GM12875 (cell line): Measurements from ENCODE around the gene SHISA9.

Experiments used
- H3K4me3 ChIP-seq: one replicate; pipeline ENCODE4 v1.5.1; 2011; ENCODE audit warnings: low read depth, low read length, control low read depth
- TF ChIP-seq, protein P1 (sequence below): IDR thresholded peaks from 2 replicates; pipeline ENCODE4 v1.5.1; 2011; ENCODE audit warnings: low read depth, mild to moderate bottlenecking, control low read depth, inconsistent platforms, low read length, moderate library complexity, borderline replicate concordance; ENCODE audit not compliant: insufficient read depth

The SHISA9 gene

DNA sequence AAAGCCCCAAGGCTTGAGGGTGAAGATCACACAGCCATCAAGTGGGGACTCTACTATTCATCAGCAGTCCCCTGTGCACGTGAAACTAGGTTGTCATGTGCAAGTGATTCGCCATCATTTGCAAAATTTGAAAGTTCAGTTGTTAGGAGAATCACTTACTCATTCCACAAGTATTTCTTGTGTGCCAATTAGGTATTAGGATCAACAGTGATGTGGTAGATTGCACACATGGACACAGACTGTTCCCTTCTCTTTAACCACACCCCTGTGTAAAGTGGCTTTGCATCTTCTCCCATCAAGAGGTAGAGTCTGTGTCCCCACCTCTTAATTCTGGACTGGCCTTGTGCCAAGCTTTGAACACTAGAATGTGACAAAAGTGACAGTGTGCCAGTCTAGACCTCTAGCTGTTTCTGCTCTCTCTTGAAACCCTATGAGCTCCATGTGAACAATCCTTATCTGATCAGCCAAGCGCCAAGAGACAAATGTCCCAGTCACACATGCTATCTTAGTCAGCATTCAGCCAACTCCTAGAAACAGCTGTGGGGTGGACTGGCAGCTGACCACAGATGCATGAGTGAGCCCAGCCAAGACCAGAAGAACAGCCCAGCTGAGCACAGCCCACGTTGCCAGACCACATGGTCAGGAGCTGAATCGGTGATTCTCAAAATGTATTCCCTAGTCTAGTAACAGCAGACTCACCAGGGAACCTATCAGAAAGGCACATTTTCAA is 31.5 kb upstream of the SHISA9 start:
- TF ChIP-seq, protein P1, sequence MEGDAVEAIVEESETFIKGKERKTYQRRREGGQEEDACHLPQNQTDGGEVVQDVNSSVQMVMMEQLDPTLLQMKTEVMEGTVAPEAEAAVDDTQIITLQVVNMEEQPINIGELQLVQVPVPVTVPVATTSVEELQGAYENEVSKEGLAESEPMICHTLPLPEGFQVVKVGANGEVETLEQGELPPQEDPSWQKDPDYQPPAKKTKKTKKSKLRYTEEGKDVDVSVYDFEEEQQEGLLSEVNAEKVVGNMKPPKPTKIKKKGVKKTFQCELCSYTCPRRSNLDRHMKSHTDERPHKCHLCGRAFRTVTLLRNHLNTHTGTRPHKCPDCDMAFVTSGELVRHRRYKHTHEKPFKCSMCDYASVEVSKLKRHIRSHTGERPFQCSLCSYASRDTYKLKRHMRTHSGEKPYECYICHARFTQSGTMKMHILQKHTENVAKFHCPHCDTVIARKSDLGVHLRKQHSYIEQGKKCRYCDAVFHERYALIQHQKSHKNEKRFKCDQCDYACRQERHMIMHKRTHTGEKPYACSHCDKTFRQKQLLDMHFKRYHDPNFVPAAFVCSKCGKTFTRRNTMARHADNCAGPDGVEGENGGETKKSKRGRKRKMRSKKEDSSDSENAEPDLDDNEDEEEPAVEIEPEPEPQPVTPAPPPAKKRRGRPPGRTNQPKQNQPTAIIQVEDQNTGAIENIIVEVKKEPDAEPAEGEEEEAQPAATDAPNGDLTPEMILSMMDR: no peak
- no peak overlapping the region for H3K4me3 ChIP-seq

DNA sequence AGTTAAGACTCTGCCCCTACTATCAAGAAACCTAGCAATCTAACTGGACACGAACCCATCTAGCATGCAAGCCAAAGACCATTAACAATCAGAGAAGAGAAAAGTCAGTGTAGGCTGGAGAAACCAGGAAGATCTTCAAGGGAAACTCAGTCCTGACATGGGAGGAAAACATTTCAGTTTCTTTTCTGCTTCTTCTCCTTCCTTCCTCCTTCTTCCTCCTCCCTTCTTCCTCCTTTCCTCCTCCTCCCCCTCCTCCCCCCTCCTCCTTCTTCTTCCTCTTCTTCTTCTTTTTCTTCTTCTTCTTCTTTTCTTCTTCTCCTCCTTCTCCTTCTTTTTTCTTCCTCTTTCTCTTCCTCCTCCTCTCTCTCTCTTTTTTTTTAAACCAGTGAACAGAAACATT is 29.6 kb upstream of the SHISA9 start:
- H3K4me3 ChIP-seq: no peak overlapping the region
- TF ChIP-seq, protein P1: no peak

DNA sequence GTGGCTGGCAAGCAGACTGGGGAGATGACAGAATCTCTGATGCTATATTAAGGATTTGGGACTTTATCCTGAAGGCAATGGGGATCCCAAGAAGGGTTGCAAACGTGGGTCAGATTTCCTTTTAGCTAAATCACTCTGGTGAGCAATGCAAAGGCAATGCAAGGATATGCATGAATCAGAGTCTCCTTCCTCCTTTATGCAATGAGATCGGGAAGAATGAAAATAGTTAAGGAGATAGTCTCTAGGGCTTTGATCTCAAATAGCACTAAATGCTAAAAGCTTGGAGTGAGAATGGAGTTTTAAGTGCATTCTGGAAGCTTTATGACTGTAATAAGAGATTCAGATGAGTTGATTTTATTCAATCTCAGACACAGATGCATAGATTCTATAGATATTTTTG is 27.2 kb upstream of the SHISA9 start:
- H3K4me3 ChIP-seq: no peak overlapping the region
- TF ChIP-seq, protein P1: no peak

DNA sequence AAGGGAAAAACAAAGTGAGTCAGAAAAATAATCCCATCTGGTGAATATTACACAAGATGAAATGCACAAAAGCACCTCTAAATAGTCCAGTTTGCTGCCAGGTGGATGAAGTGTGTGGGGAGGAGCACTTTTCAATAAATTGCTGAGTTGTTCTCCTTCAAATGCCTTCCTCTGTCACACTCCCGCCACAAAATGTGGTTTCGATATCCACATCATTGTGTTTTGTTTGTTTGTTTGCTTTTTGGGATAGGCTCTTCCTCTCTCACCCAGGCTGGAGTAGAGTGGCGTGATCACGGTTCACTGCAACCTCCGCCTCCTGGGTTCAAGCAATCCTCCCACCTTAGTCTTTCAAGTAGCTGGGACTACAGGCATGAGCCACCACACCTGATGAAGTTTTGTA is 24.6 kb upstream of the SHISA9 start:
- H3K4me3 ChIP-seq: no peak overlapping the region
- TF ChIP-seq, protein P1: no peak

DNA sequence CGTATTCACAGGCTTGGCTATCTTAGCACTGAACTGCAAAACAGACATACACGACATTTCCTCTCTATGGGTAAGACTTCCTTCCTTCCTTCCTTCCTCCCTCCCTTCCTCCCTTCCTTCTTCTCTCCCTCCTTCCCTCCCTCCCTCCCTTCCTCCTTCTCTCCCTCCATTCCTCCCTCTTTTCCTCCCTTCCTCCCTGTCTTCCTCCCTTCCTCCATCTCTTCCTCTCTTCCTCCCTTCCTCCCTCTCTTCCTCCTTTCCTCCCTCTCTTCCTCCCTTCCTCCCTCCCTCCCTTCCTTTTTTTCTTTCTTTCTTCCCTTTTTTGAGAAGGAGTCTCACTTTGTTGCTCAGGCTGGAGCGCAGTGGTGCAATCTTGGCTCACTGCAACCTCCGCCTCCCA is 22.4 kb upstream of the SHISA9 start:
- TF ChIP-seq, protein P1: no peak
- no peak overlapping the region for H3K4me3 ChIP-seq

DNA sequence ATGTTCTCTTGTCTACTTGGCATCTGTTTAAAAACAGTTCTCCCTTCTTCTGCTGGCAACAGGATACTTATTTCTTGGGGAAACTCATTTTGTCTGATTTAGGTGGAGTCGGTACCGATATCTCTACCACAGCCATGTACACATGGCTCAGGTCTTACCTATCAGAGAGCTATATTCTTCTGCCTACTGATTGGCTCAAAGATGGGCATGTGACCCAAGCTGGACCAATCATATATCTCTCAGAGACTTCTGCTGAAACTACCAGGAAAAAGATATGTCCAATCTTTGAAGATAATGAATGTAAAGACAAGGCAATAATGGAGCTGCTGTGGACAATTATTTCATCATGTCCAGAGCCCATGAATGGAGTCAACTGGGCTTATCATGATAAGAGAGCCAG is 21.6 kb upstream of the SHISA9 start:
- TF ChIP-seq, protein P1: no peak

DNA sequence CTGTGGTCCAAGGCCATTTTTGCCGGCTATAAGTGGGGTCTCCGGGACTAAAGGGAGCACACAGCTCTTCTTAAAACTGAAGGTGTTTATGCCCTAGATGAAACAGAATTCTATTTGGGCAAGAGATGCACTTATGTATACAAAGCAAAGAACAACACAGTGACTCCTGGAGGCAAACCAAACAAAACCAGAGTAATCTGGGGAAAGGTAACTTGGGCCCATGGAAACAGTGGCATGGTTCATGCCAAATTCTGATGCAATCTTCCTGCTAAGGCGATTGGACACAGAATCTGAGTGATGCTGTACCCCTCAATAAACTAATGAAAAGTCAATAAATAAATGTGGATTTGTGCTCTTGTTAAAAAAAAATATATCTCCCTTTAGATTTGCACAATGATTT is 20.2 kb upstream of the SHISA9 start:
- TF ChIP-seq, protein P1: no peak
- no peak overlapping the region for H3K4me3 ChIP-seq

More for the DNA sequence above, 21.6 kb upstream of the SHISA9 start:
- no peak overlapping the region for H3K4me3 ChIP-seq
